GM18517 (cell line): ENCODE results near the gene FOXM1.
"Not testable (repeated sequence)": the region's sequence is repeated elsewhere in the genome, so short reads cannot be mapped to it uniquely, and the experiment has no call there.

Source experiments
- ATAC-seq: cut with Tn5 transposase; IDR thresholded peaks from one replicate; pipeline ENCODE4 v1.9.1; 2021; ENCODE audit warnings: mild to moderate bottlenecking, moderate library complexity; ENCODE audit not compliant: unreplicated experiment

Gene FOXM1

GRCh38 chr12:2886768-2887450, 9.9 kb upstream of the FOXM1 start:
- ATAC-seq: no peak

DNA sequence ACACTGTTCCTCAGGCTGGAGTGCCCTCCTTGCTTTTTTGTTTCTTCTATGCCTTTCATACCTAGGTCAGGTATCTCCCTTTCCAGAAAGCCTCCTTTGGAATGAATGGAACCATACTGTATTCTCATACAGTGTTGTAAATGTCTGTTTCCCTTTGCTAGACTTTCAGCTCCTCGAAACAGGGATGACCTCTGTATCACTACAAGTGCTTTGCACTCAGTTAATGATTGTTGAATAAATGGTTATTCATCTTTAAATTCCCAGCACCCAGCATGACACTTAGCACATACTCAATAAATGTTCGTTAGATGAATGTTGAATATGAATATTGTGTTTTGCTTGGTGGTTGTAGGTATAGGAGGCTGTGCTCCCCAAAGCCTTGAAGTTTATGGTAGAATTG, 7.8 kb upstream of the FOXM1 start:
- ATAC-seq: no peak

DNA sequence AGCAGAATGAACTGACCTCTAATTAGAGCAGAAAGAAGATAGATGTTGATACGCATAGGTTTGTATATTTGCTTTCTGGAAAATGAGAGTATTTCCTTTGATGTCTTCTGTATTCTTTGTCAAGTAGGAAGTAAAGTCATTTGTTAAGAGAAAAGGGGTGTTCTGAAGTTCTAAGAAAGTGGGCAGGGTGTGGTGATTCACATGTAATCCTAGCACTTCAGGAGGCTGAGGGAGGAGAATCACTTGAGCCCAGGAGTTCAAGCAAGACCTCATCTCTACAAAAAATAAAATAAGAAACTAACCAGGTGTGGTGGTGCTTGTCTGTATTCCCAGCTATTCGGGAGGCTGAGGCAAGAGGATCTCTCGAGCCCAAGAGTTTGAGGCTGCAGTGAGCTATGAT, 2.9 kb upstream of the FOXM1 start:
- no peak for ATAC-seq

DNA sequence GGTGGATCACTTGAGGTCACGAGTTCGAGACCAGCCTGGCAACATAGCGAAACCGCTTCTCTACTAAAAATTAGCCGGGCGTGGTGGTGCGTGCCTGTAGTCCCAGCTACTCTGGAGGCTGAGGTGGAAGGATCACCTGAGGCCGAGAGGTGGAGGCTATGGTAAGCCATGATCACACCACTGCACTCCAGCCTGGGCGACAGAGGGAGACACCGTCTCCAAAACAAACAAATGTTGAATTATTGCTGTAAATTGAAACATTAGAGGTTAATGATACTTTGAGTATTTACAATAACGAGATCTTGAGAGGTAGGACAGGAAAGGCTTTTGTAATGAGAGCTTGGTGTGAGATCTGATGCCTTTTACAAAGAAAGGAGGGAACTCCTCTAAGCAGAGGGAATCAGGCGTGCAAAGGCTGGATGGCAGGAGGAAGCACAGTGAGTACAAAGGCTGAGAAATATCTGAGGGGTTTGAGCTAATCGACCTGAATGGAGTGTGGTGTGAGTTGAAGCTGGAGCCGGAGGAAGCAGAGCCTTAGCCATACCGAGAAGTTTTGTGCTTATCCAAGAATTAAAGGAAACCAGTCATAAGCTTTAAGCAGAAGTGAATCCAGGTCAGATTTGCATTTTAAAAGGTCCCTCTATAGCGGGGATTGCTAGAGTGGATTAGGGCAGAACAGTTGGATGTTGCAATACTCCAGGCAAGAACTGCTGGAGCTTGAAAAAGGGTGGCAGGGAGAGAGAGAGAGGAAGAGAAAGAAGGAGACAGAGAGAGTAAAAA, 1.2 kb upstream of the FOXM1 start:
- ATAC-seq: no peak

- ATAC-seq: peak; percentile 6
These were observed 435 bp downstream of the FOXM1 start for GRCh38 chr12:2876431-2877046.

DNA sequence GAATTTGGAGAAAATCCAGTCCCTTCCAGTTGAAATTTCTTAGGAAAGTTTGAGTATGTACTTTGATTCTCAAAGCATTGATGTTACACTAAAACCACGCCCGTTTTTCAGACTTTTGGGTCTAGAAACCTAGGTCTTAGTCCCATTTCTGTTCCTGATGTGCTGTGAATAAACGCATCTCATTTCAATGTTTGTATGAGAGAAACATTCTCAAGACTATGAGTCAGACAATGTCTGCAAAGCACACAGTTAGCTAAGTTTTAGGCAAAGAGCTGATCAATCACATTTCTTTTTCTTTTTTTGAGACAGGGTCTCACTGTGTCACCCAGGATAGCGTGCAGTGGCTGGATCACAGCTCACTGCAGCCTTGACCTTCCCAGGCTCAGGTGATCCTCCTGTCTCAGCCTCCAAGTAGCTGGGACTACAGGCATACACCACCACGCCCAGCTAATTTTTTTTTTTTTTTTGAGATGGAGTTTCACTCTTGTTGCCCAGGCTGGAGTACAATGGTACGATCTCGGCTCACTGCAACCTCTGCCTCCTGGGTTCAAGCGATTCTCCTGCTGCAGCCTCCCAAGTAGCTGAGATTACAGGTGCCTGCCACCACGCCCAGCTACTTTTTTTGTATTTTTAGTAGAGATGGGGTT, 7.9 kb downstream of the FOXM1 start:
- ATAC-seq: not testable (repeated sequence)

DNA sequence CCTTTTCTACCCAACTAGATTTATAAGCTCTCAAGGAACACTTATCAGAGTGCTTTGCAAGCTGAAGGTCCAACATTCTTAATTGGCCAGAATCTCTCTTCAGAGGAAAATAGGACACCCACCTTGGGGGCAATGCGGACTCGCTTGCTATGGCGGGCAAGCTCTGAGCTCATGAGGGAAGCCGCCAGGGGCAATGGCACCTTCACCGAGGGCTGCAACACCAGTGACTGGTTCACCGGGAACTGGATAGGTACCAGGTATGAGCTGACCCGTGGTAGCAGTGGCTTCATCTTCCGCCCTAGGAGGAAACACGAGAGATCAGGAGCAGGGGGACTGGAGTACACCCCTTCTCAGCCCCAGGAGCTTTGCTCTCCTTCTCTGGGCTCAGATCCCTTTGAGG, 12.8 kb downstream of the FOXM1 start:
- ATAC-seq: no peak

GRCh38 chr12:2863402-2863801, 13.6 kb downstream of the FOXM1 start:
- ATAC-seq: not testable (repeated sequence)

DNA sequence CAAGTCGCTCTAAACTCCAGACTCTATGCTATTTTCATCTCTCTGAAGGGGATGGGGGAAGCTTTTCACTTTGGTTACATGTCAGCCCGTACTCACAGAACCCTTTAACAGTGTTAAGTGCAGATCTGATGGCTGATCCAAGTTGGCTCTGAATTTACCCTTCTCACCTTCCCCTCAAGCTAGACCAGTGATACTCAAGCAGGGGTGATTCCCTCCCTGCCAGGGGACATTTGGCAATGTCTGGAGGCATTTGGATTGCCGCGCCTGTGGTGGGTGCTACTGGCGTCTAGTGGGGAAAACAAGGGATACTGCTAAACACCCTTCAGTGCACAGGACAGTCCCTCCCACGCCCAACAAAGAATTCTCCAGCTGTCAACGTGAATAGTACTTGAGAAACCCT, 14.1 kb downstream of the FOXM1 start:
- no peak for ATAC-seq

DNA sequence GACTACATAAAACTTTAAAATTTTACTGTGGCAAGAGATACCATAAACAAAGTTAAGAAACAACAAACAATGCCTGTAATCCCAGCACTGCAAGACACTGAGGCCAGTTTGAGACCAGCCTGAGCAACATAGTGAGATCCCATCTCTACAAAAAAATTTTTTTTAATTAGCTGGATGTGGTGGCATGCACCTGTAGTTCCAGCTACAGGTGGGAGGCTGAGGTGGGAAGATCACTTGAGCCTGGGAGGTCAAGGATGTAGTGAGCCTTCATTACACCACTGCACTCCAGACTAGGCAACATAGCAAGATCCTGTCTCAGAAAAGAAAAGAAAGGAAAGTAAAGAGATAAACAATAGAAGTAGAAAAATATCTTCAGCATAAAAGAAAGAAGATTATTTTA, 16.8 kb downstream of the FOXM1 start:
- no peak for ATAC-seq

- no peak for ATAC-seq
These were observed 18.0 kb downstream of the FOXM1 start for GRCh38 chr12:2858944-2859421.

GRCh38 chr12:2858334-2858733, 18.6 kb downstream of the FOXM1 start:
- ATAC-seq: no peak

DNA sequence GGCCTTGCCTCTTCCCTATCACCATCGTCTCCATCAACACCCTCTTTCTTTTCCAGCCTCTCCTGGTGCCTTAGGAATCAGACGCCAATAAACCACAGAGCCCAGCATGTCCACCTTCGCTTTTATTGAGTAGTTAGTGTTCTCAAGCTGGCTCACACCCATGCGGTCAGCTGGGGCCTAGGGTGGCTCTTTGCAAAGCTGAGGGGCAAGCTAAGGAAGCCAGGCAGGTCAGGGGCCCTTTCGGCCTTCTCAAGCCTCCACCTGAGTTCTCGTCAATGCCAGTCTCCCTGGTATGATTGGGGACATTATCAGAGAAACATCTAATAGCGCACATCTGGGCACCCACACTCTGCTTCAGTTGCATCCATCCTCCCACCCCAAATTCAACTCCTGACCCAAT, 19.4 kb downstream of the FOXM1 start:
- no peak for ATAC-seq

DNA sequence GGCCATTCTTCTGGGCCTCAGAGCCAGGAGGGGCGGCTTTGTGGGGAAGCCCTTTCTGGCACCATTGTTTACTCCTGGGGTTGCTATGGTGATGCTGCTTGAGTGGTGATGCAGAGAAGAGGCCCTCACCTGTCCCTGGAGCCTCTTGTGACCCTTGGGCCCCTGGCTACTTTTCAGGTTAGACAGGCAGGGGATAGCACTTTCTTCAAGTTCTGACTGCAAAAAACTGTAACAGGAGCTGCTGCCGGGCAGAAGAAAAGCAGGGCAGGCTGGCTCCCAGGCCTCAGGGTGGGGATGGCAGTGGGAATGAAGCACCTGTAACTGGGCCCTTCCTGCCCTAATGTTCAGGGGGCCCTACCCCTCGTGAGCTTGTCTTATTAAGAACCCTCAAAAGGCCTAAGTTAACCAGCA, 19.9 kb downstream of the FOXM1 start, which contains the start of gene TEX52:
Gene TEX52 (minus strand): TSS at position 19 of the 411 bp plus-strand sequence. CDS start 13 bp downstream, at position 6.
- ATAC-seq: no peak

GRCh38 chr12:2856051-2856450, 20.9 kb downstream of the FOXM1 start:
- ATAC-seq: no peak

- no peak for ATAC-seq
These were observed 21.4 kb downstream of the FOXM1 start for GRCh38 chr12:2855546-2855945.

DNA sequence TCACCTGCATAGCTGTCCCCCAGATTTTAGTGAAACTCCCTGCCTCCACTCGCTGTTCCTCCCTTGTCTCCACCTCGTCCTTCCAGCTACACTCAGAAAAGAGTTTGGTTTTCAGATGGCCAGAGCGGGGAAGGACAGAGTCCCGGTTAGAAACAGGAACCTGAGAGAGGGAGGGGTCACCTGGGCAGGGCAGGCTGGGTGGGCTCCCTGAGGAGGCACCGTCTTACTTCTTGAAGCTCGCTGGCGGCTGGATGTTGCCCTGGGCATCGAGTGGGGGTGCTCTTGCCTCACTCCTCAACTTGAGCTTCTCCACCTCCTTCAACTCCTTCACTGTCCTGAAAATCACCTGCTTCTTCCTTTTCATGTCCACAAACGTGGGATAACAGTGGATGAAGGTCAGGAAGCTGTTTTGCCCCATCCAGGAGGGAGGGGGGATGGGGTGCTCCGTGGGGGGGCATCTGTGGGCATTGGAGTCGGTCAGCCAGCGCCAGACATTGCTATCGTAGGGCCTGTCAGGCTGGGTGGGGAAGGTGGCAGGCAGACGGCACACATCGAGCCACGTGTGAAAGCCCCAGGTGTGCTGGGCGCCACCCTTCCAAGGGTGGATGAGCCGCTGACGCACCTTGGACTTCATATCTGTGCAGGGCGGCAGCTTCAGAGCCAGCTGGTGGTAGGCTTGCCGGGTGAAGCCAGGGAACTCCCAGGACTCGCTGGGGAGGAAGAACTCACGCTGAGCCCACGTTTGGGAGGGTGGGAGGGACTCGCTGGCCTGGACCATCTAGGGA, 22.1 kb downstream of the FOXM1 start:
- ATAC-seq: no peak

DNA sequence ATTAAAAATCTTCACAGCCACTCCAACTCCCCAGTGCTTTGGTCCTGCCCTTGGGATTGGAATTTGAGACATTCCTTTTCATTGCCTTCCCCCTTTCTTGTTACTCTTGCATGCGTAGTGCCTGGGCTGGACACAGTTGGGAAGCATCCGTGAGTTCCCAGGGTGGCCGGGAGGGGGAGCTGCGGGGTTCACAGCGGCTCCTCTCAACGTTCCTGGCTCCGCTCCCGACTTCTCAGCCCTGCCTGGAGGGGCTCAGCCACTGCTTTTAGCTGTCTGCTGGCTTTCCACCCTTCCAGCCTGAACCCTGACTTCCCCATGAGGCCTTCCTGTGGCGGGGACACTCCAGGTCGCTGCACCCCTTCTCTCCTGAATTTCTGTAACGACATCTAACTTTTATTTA, 23.3 kb downstream of the FOXM1 start:
- ATAC-seq: no peak

DNA sequence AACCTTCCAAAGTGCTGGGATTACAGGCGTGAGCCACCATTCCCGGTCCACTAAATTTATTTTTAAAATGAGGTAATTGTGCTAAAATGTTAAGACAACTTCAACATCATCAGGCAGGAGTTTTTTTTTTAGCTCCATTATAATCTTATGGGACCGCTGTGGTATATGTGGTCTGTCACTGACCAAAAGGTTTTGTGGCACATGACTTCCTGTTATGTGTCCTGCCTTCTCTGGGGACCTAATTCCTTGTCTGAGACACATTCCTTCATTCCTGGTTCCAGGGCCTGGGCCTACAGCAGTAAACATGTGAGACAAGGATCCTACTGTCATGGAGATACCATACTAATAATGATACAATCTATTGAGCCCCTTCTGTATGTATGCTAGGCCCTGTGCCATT, 25.0 kb downstream of the FOXM1 start:
- no peak for ATAC-seq

GRCh38 chr12:2845280-2845679, 31.7 kb downstream of the FOXM1 start:
- no peak for ATAC-seq

- ATAC-seq: no peak
These were observed 32.2 kb downstream of the FOXM1 start for GRCh38 chr12:2844786-2845185.
